ENCODE measurements around the gene ROBO1.

The ROBO1 gene

DNA sequence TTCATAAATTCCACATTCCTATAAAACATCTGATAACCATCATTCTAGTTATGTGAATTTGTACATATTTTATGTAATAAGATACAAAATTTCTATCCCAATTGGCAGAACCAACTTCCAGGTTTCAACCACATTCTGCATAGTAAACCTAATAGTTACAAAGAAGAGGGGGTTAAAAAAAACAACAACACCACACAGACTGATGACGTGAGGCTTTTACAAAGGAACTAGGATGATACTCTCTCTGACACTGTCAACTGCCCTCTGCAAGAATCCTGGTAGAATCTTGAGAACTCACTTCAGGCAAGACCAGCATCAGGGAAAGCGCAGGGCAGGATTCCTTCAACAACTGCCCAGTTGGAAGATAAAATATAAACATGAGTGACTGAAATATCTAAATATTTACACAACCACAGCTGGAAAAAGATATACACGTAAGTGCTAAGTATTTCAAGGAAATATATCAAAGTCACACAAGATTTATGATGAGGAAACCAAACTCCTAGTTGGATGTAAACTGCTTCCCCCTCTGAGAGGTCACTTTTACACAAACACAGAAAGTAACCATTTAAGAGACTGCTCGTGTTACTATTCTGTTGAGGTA, 816.4 kb downstream of the ROBO1 start:
- TF ChIP-seq, protein P1, sequence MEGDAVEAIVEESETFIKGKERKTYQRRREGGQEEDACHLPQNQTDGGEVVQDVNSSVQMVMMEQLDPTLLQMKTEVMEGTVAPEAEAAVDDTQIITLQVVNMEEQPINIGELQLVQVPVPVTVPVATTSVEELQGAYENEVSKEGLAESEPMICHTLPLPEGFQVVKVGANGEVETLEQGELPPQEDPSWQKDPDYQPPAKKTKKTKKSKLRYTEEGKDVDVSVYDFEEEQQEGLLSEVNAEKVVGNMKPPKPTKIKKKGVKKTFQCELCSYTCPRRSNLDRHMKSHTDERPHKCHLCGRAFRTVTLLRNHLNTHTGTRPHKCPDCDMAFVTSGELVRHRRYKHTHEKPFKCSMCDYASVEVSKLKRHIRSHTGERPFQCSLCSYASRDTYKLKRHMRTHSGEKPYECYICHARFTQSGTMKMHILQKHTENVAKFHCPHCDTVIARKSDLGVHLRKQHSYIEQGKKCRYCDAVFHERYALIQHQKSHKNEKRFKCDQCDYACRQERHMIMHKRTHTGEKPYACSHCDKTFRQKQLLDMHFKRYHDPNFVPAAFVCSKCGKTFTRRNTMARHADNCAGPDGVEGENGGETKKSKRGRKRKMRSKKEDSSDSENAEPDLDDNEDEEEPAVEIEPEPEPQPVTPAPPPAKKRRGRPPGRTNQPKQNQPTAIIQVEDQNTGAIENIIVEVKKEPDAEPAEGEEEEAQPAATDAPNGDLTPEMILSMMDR (IDR thresholded peaks at IDR 0.05; ENCODE audit: low read depth, low read length): no peak
- H3K4me3 ChIP-seq (ENCODE audit: low read depth, low read length): no peak overlapping the region
- in situ Hi-C loops (cut with HindIII; ENCODE audit: low sequenced_read_pairs): no loop called here
- peak; percentile 42 for DNase-seq (ENCODE audit: low read depth, low spot score)

- peak; percentile 88 for DNase-seq (ENCODE audit: low read depth, low spot score)
- TF ChIP-seq, protein P1 (IDR thresholded peaks at IDR 0.05; ENCODE audit: low read depth, low read length): no peak
- in situ Hi-C loops (cut with HindIII; ENCODE audit: low sequenced_read_pairs): no loop called here
- no peak overlapping the region for H3K4me3 ChIP-seq (ENCODE audit: low read depth, low read length)
Measured at GRCh38 chr3:78941587-78941986, 826.2 kb downstream of the ROBO1 start.

- H3K4me3 ChIP-seq (ENCODE audit: low read depth, low read length): no peak overlapping the region
- TF ChIP-seq, protein P1 (IDR thresholded peaks at IDR 0.05; ENCODE audit: low read depth, low read length): no peak
- no peak for DNase-seq (ENCODE audit: low read depth, low spot score)
- in situ Hi-C loops (cut with HindIII; ENCODE audit: low sequenced_read_pairs): no loop called here
Measured at GRCh38 chr3:78940626-78941025, 827.2 kb downstream of the ROBO1 start.

- TF ChIP-seq, protein P1 (IDR thresholded peaks at IDR 0.05; ENCODE audit: low read depth, low read length): no peak
- in situ Hi-C loops (cut with HindIII; ENCODE audit: low sequenced_read_pairs): no loop called here
- DNase-seq (ENCODE audit: low read depth, low spot score): no peak
- no peak overlapping the region for H3K4me3 ChIP-seq (ENCODE audit: low read depth, low read length)
Measured at GRCh38 chr3:78940128-78940527, 827.7 kb downstream of the ROBO1 start.

GRCh38 chr3:78937475-78937874, 830.3 kb downstream of the ROBO1 start:
- TF ChIP-seq, protein P1 (IDR thresholded peaks at IDR 0.05; ENCODE audit: low read depth, low read length): no peak
- in situ Hi-C loops (cut with HindIII; ENCODE audit: low sequenced_read_pairs): no loop called here
- no peak overlapping the region for H3K4me3 ChIP-seq (ENCODE audit: low read depth, low read length)
- DNase-seq (ENCODE audit: low read depth, low spot score): no peak

DNA sequence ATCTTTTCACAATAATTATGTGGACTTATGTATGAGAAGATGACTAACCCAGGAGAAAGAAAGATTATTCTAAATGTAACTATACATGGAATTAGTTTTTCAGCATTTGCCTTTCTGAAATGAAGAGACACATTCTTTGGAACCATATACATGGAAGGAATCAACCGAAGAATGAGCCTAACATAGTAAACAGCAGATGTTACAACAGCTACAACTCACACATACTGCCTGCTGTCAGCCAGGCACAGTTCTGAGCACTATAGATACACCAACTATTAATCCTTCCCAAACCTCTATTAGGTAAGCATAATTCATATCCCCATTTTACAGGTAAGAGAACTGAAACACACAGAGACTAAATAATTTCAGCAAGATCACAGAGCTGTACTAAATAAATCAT, 840.0 kb downstream of the ROBO1 start:
- TF ChIP-seq, protein P1 (IDR thresholded peaks at IDR 0.05; ENCODE audit: low read depth, low read length): no peak
- DNase-seq (ENCODE audit: low read depth, low spot score): no peak
- no peak overlapping the region for H3K4me3 ChIP-seq (ENCODE audit: low read depth, low read length)
- in situ Hi-C loops (cut with HindIII; ENCODE audit: low sequenced_read_pairs): no loop called here
